LNCAP (cell line): ENCODE measurements around the gene CDK15.

ENCODE experiments used
- CTCF ChIP-seq: fragments of 450-650 bp; IDR thresholded peaks from 2 replicates; pipeline ENCODE4 v1.5.1; 2017; ENCODE audit warnings: mild to moderate bottlenecking

The CDK15 gene

DNA sequence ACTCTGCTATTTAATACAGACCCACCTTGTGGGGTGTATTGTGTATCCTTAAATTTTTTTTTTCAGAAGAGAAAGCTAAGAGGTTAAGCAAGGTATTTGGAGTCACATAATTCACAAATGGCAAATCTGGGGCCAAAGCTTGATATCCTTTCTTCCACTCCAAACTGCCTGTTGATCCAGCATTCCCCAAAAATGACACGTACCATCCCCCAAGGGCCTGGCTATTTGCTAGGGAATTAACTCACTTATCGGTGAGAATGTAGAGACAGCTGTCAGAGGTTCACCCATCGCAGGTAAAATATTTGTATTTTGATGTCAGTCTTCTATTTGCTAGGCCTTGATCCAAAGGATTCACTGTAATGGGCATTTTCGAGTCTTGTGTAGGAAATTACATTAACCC, 123.7 kb downstream of the CDK15 start:
- TF ChIP-seq CTCF: no peak

DNA sequence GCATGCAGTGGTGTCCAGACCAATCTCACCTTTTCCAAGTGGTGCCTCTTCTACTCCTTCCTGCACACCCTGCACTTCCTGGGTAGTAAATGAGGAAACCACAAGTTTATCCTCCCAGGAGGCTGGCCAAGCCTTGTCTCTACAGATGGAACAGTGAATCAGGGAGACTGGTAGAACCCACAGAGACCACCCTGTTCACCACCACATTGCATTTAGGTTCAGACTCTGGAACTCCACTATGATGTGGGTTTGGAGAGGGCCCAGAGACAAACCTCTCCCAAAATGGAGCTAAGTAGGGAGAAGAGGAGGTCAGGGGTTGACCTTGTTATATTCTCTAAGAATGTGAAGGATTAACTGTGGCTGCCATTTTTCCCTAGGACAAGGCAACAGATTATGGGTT, 124.5 kb downstream of the CDK15 start:
- TF ChIP-seq CTCF: no peak

- no peak for TF ChIP-seq CTCF
Measured at GRCh38 chr2:201931475-201931874, 125.1 kb downstream of the CDK15 start.

- no peak for TF ChIP-seq CTCF
Measured at GRCh38 chr2:201931951-201932350, 125.6 kb downstream of the CDK15 start.

- TF ChIP-seq CTCF: no peak
Measured at GRCh38 chr2:201932511-201932910, 126.2 kb downstream of the CDK15 start.

- TF ChIP-seq CTCF: no peak
Measured at GRCh38 chr2:201933792-201934237, 127.5 kb downstream of the CDK15 start.

DNA sequence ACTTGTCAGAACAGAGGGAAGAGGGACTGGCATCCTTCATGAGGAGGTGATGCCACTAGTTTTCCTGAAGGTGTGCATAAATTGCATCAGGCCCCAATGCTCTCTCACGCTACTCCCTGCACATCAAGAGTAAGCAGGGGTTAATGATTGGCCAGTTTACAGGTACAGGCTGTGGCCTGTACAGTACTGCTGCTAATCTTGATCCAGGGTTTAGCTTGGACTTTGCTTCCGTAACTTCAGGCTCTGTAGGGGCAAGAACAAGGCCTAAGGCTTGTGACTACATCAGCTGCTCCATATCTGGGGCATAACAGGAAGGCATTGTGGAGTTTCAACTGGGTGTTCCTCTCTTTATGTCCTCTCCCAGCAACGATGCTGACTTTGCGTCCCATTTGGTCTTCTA, 130.5 kb downstream of the CDK15 start:
- no peak for TF ChIP-seq CTCF

DNA sequence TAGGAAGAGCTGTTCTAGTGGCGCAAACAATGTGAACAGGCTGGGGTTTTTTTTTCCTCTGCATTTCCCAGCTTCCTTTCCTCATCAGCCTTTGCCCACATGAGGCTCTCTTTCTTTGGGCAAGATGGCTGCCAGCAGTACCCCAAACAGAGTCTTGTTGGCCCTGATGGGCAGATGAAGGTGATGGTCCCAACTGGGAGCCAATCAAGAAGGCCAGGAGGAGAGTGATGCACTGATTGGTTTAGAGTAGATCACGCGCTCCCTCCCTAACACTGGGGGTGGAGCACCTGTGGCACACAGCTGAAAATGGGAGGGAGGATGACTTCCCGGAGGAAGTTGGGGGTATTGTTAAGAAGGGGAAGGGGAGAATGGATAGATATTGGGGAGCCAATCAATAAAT, 131.0 kb downstream of the CDK15 start:
- TF ChIP-seq CTCF: no peak
